Stimulated activated CD8-positive, alpha-beta memory T cell treated with anti-CD3 and anti-CD28 coated beads, Interleukin-15, amount 100 ng/mL, for 48 hours (primary cell): ENCODE measurements around the gene TEX9.
"Not testable (repeated sequence)": the region's sequence is repeated elsewhere in the genome, so short reads cannot be mapped to it uniquely, and the experiment has no call there.

Source experiments
- DNase-seq, 2 donors: peaks; one replicate each; pipeline ENCODE4 v3.0.0-alpha.2; 2020; ENCODE audit warnings: low read depth in 2 of 2

The TEX9 gene

GRCh38 chr15:56366211-56366610 lies 985 bp downstream of the TEX9 start:
- DNase-seq: no peak

GRCh38 chr15:56367156-56367555 lies 1.9 kb downstream of the TEX9 start:
- DNase-seq: no peak

- DNase-seq: no peak
Observed at GRCh38 chr15:56369234-56369633, 4.0 kb downstream of the TEX9 start.

- no peak for DNase-seq
Observed at GRCh38 chr15:56371495-56372147, 6.4 kb downstream of the TEX9 start.

GRCh38 chr15:56374693-56375092 lies 9.5 kb downstream of the TEX9 start:
- DNase-seq: not testable (repeated sequence)

- not testable (repeated sequence) for DNase-seq
Observed at GRCh38 chr15:56377822-56378221, 12.6 kb downstream of the TEX9 start.

GRCh38 chr15:56383010-56383409 lies 17.8 kb downstream of the TEX9 start:
- DNase-seq: no peak

GRCh38 chr15:56385908-56386307 lies 20.7 kb downstream of the TEX9 start:
- no peak for DNase-seq

- DNase-seq: no peak
Observed at GRCh38 chr15:56390739-56391267, 25.6 kb downstream of the TEX9 start.

GRCh38 chr15:56393277-56393676 lies 28.1 kb downstream of the TEX9 start:
- no peak for DNase-seq

- no peak for DNase-seq
Observed at GRCh38 chr15:56394909-56395308, 29.7 kb downstream of the TEX9 start.

GRCh38 chr15:56397325-56397724 lies 32.1 kb downstream of the TEX9 start:
- DNase-seq: not testable (repeated sequence)

- DNase-seq: not testable (repeated sequence)
Observed at GRCh38 chr15:56399209-56399608, 34.0 kb downstream of the TEX9 start.

GRCh38 chr15:56410721-56411120 lies 45.5 kb downstream of the TEX9 start:
- no peak for DNase-seq

GRCh38 chr15:56411122-56411749 lies 46.0 kb downstream of the TEX9 start:
- no peak for DNase-seq

- DNase-seq: not testable (repeated sequence)
Observed at GRCh38 chr15:56413114-56413733, 48.0 kb downstream of the TEX9 start.

- no peak for DNase-seq
Observed at GRCh38 chr15:56425276-56425675, 60.0 kb downstream of the TEX9 start.

GRCh38 chr15:56425976-56426375 lies 60.8 kb downstream of the TEX9 start:
- no peak for DNase-seq

GRCh38 chr15:56428821-56429458 lies 63.7 kb downstream of the TEX9 start:
- DNase-seq: no peak

- no peak for DNase-seq
Observed at GRCh38 chr15:56432304-56432703, 67.1 kb downstream of the TEX9 start.

GRCh38 chr15:56440214-56440770 lies 75.1 kb downstream of the TEX9 start:
- DNase-seq: no peak

- no peak for DNase-seq
Observed at GRCh38 chr15:56442354-56442753, 77.1 kb downstream of the TEX9 start.
